Sigmoid colon (tissue), 7 donors: ENCODE results near the gene NOL12. TPM values are rescaled to one million over a fixed set of nuclear protein-coding genes. Genes with fewer than 3 reads are reported as not detected.

ENCODE experiments used
- polyA plus RNA-seq, 3 donors: library from polyadenylated mRNA; stranded (reverse); fragments of 200-250 nt; gene quantifications; one replicate each; pipeline ENCODE4 v1.2.3, GENCODE V29; 2013
- small RNA-seq, 3 donors: library from RNA; depleted of rRNA; stranded (forward); fragments of <200 nt; gene quantifications; one replicate each; pipeline ENCODE3, GENCODE V24; 2016
- total RNA-seq, 4 donors: library from RNA; depleted of rRNA; stranded (reverse); fragments of >200 nt; gene quantifications; one replicate each; pipeline ENCODE4 v1.1.0, GENCODE V29; 2016
- donor health status: healthy with polysubstance abuse.
- donor health status: Bipolar disorder and iron deficiency.
- donor health status: healthy.

The NOL12 gene
- total and polyA plus RNA-seq, 7 donors = 10.7 to 41.4 (median 28.2) TPM

Small RNA genes lying within 50 kb of the gene (small RNA-seq; reads per million reads assigned to genes)
- 0 reads per million in 3 donors for gene RN7SL385P

Other genes starting within 250 kb of the NOL12 start
- gene MFNG, start 200.0 kb upstream of the NOL12 start, total RNA-seq = 10 to 100 TPM in 3 of 4 donors, 1 to 10 TPM in 1; 8.0 to 15.3 (median 11.4) TPM
- 10 to 100 TPM in 2 of 3 donors, 1 to 10 TPM in 1; 9.9 to 33.9 (median 10.8) TPM for gene MFNG, start 200.0 kb upstream of the NOL12 start, polyA plus RNA-seq
- 1 to 10 TPM; 2.8 to 8.6 (median 3.5) TPM for gene CARD10, start 166.9 kb upstream of the NOL12 start, total RNA-seq
- gene CARD10, start 166.9 kb upstream of the NOL12 start, polyA plus RNA-seq = 10 to 100 TPM; 31.8 to 41.0 (median 37.7) TPM
- 10 to 100 TPM; 14.6 to 28.0 (median 20.7) TPM for gene CDC42EP1, start 125.9 kb upstream of the NOL12 start, total RNA-seq
- 10 to 100 TPM; 22.2 to 64.1 (median 24.6) TPM for gene CDC42EP1, start 125.9 kb upstream of the NOL12 start, polyA plus RNA-seq
- gene LGALS2, start 106.3 kb upstream of the NOL12 start, total RNA-seq = not detected
- 100 to 1,000 TPM in 2 of 3 donors, 10 to 100 TPM in 1; 61.9 to 155 (median 147) TPM for gene LGALS2, start 106.3 kb upstream of the NOL12 start, polyA plus RNA-seq
- gene GGA1, start 77.5 kb upstream of the NOL12 start, total RNA-seq = 10 to 100 TPM; 26.4 to 59.8 (median 42.3) TPM
- 10 to 100 TPM; 25.2 to 77.4 (median 34.4) TPM for gene GGA1, start 77.5 kb upstream of the NOL12 start, polyA plus RNA-seq
- 1 to 10 TPM; 1.4 to 6.9 (median 4.7) TPM for gene SH3BP1, start 46.7 kb upstream of the NOL12 start, total RNA-seq
- 10 to 100 TPM; 35.4 to 71.2 (median 58.5) TPM for gene SH3BP1, start 46.7 kb upstream of the NOL12 start, polyA plus RNA-seq
- 10 to 100 TPM in 2 of 4 donors, 1 to 10 TPM in 2; 7.5 to 12.8 (median 9.6) TPM for gene PDXP, start 27.6 kb upstream of the NOL12 start, total RNA-seq
- 10 to 100 TPM; 30.2 to 51.1 (median 48.6) TPM for gene PDXP, start 27.6 kb upstream of the NOL12 start, polyA plus RNA-seq
- 1,000 to 10,000 TPM in 3 of 4 donors, 100 to 1,000 TPM in 1; 911 to 2,925 (median 2,030) TPM for gene LGALS1, start 10.7 kb upstream of the NOL12 start, total RNA-seq
- 100 to 1,000 TPM; 373 to 487 (median 439) TPM for gene LGALS1, start 10.7 kb upstream of the NOL12 start, polyA plus RNA-seq
- gene TRIOBP, start 10.7 kb downstream of the NOL12 start, total RNA-seq = 100 to 1,000 TPM in 3 of 4 donors, 10 to 100 TPM in 1; 82.8 to 140 (median 128) TPM
- 10 to 100 TPM; 51.7 to 61.5 (median 58.7) TPM for gene TRIOBP, start 10.7 kb downstream of the NOL12 start, polyA plus RNA-seq
- gene GCAT, start 121.6 kb downstream of the NOL12 start, total RNA-seq = 10 to 100 TPM in 1 of 4 donors, 1 to 10 TPM in 3; 5.1 to 14.1 (median 7.7) TPM
- 10 to 100 TPM in 2 of 3 donors, 1 to 10 TPM in 1; 6.0 to 12.3 (median 10.2) TPM for gene GCAT, start 121.6 kb downstream of the NOL12 start, polyA plus RNA-seq
- not detected for gene GALR3, start 137.0 kb downstream of the NOL12 start, total RNA-seq
- gene GALR3, start 137.0 kb downstream of the NOL12 start, polyA plus RNA-seq = not detected
- gene ANKRD54, start 158.0 kb downstream of the NOL12 start, total RNA-seq = 10 to 100 TPM; 39.3 to 50.7 (median 45.0) TPM
- gene ANKRD54, start 158.0 kb downstream of the NOL12 start, polyA plus RNA-seq = 10 to 100 TPM; 12.6 to 25.2 (median 23.0) TPM
- 100 to 1,000 TPM; 366 to 628 (median 532) TPM for gene EIF3L, start 163.1 kb downstream of the NOL12 start, total RNA-seq
- gene EIF3L, start 163.1 kb downstream of the NOL12 start, polyA plus RNA-seq = 100 to 1,000 TPM; 198 to 331 (median 307) TPM
- gene MICALL1, start 220.0 kb downstream of the NOL12 start, total RNA-seq = 100 to 1,000 TPM in 1 of 4 donors, 10 to 100 TPM in 3; 23.9 to 109 (median 51.6) TPM
- 10 to 100 TPM in 1 of 3 donors, 1 to 10 TPM in 2; 8.4 to 22.5 (median 9.7) TPM for gene MICALL1, start 220.0 kb downstream of the NOL12 start, polyA plus RNA-seq